Keratinocyte (primary cell): ENCODE data around the gene TAOK1. TPM values are rescaled to one million over a fixed set of nuclear protein-coding genes. Genes with fewer than 3 reads are reported as not detected.

Experiments
- DNase-seq: peaks from one replicate; pipeline ENCODE4 v3.0.0-alpha.2; 2011; ENCODE audit warnings: low read depth, missing footprints, low spot score
- FAIRE-seq: peaks from 2 replicates; lab custom pipeline; 2011; peaks lifted over from hg19 to GRCh38; lab: Jason Lieb, UNC
- H2AFZ ChIP-seq: 2 replicates; pipeline ENCODE4 v1.6.0; 2012; ENCODE audit warnings: low read length, control low read depth, inconsistent platforms; ENCODE audit not compliant: control insufficient read depth
- H3K27ac ChIP-seq: 2 replicates; pipeline ENCODE4 v1.5.1; 2011; ENCODE audit warnings: low read length; ENCODE audit not compliant: control insufficient read depth, insufficient read depth
- H3K27me3 ChIP-seq: 3 replicates; pipeline ENCODE4 v1.6.0; 2011; ENCODE audit warnings: low read length; ENCODE audit not compliant: control insufficient read depth, insufficient read depth; ENCODE audit errors: extremely low read depth
- H3K36me3 ChIP-seq, 2 experiments: 2 replicates in 1 of 2; 3 replicates in 1 of 2; pipeline ENCODE4 v1.5.1; 2011; ENCODE audit warnings: low read length in 2 of 2, mild to moderate bottlenecking in 1 of 2; ENCODE audit not compliant: control insufficient read depth in 2 of 2, insufficient read depth in 2 of 2; ENCODE audit errors: extremely low read depth in 1 of 2
- H3K4me1 ChIP-seq: 3 replicates; pipeline ENCODE4 v1.5.1; 2011; ENCODE audit warnings: low read length; ENCODE audit not compliant: control insufficient read depth, insufficient read depth; ENCODE audit errors: extremely low read depth
- H3K4me2 ChIP-seq: 3 replicates; pipeline ENCODE4 v1.6.0; 2011; ENCODE audit warnings: low read depth, low read length; ENCODE audit not compliant: control insufficient read depth, insufficient read depth; ENCODE audit errors: extremely low read depth
- H3K4me3 ChIP-seq, 3 experiments: fragments of 200-600 bp in 1 of 3; sonication (generic) in 1 of 3; 2 replicates in 2 of 3; 3 replicates in 1 of 3; pipeline ENCODE4 v1.5.1; 2011 to 2016; ENCODE audit warnings: low read length in 3 of 3, mild to moderate bottlenecking in 3 of 3, control low read depth in 2 of 3, inconsistent platforms in 1 of 3, low read depth in 1 of 3, mixed read lengths in 1 of 3, mixed run types in 1 of 3, moderate library complexity in 1 of 3; ENCODE audit not compliant: control insufficient read depth in 2 of 3, insufficient read depth in 2 of 3; ENCODE audit errors: extremely low read depth in 1 of 3
- H3K79me2 ChIP-seq: 2 replicates; pipeline ENCODE4 v1.6.0; 2012; ENCODE audit warnings: low read length; ENCODE audit not compliant: control insufficient read depth, insufficient read depth
- H3K9ac ChIP-seq: 3 replicates; pipeline ENCODE4 v1.6.0; 2011; ENCODE audit warnings: low read length; ENCODE audit not compliant: control insufficient read depth, insufficient read depth; ENCODE audit errors: extremely low read depth
- H3K9me1 ChIP-seq: 3 replicates; pipeline ENCODE4 v1.6.0; 2011; ENCODE audit warnings: low read length; ENCODE audit not compliant: control insufficient read depth, insufficient read depth; ENCODE audit errors: extremely low read depth
- H3K9me3 ChIP-seq: 2 replicates; pipeline ENCODE4 v1.5.1; 2012; ENCODE audit warnings: low read depth, low read length; ENCODE audit not compliant: control insufficient read depth
- H4K20me1 ChIP-seq: 3 replicates; pipeline ENCODE4 v1.6.0; 2011; ENCODE audit warnings: low read length; ENCODE audit not compliant: control insufficient read depth, insufficient read depth; ENCODE audit errors: extremely low read depth
- CTCF ChIP-seq, 3 experiments: IDR thresholded peaks in 1 of 3; conservative IDR thresholded peaks in 1 of 3; optimal IDR thresholded peaks in 1 of 3; 2 replicates in 2 of 3; 3 replicates in 1 of 3; pipeline versions ENCODE3 to v1.5.1; 2011; ENCODE audit warnings: low read length in 3 of 3, mild to moderate bottlenecking in 3 of 3, moderate library complexity in 2 of 3, control low read depth in 1 of 3, inconsistent platforms in 1 of 3; ENCODE audit not compliant: insufficient read depth in 2 of 3; ENCODE audit errors: extremely low read depth in 1 of 3
- EZH2 ChIP-seq: IDR thresholded peaks from one replicate; pipeline ENCODE4 v1.6.1; 2012; ENCODE audit warnings: inconsistent platforms, mild to moderate bottlenecking, low read length, moderate library complexity
- dilution Hi-C: fragments of 300-500 bp; cut with MboI; formaldehyde crosslinking; loops from one replicate; pipeline ENCODE4 v1.7.0; 2020; ENCODE audit warnings: low sequenced_read_pairs; ENCODE audit not compliant: extremely low pct_ligation_motif_present
- polyA plus RNA-seq, 5 experiments: library from polyadenylated mRNA; depleted of rRNA in 3 of 5; stranded (reverse) in 3 of 5; stranded (forward) in 1 of 5; unstranded in 1 of 5; fragments of >200 nt; gene quantifications; 1 replicate in 1 of 5; 2 replicates in 3 of 5; 3 replicates in 1 of 5; pipeline versions ENCODE4 v1.2.1 to v1.2.3, GENCODE V29; 2011 to 2012; ENCODE audit warnings: missing spikeins in 2 of 5, low read depth in 1 of 5, low replicate concordance in 1 of 5

The TAOK1 gene
- polyA plus RNA-seq, 1 donor (not counting 4 experiments of a cell fraction or from before 2014, with no cell fraction given): 26.7 TPM

- no peak overlapping the region for H3K27ac ChIP-seq
Observed at GRCh38 chr17:29561554-29562517, 171.7 kb downstream of the TAOK1 start.

GRCh38 chr17:29562615-29563014 is 172.5 kb downstream of the TAOK1 start:
- FAIRE-seq (no peak), DNase-seq (no peak)
- Histone ChIP-seq H3K9ac (no peak overlapping the region), H3K27ac (no peak overlapping the region), H3K36me3 (peaks cover 0 to 4% of the 10 kb centered on the region in 2 experiments), H3K9me1 (no peaks in the 10 kb centered on the region), H3K27me3 (no peaks in the 10 kb centered on the region), H2AFZ (no peak overlapping the region), H3K4me3 (no peak overlapping the region), H3K4me2 (no peak overlapping the region), H3K9me3 (no peaks in the 10 kb centered on the region), H4K20me1 (no peaks in the 10 kb centered on the region), H3K4me1 (peaks cover 10% of the 10 kb centered on the region), H3K79me2 (no peaks in the 10 kb centered on the region)
- TF ChIP-seq EZH2: no peak
- TF ChIP-seq CTCF (optimal IDR thresholded peaks at IDR 0.05 in 1 of 3, IDR thresholded peaks at IDR 0.05 in 1 of 3, conservative IDR thresholded peaks at IDR 0.05 in 1 of 3; ENCODE audit: extremely low read depth in 1 of 3, insufficient read depth in 2 of 3, low read length in 3 of 3): no peak
- dilution Hi-C loops: no loop called here

More at GRCh38 chr17:29561554-29562517, 171.7 kb downstream of the TAOK1 start:
- Histone ChIP-seq H3K27me3 (no peaks in the 10 kb centered on the region), H3K4me2 (no peak overlapping the region), H3K9me3 (no peaks in the 10 kb centered on the region), H3K36me3 (peaks cover 0 to 4% of the 10 kb centered on the region in 2 experiments), H3K4me1 (peaks cover 10% of the 10 kb centered on the region), H3K9me1 (no peaks in the 10 kb centered on the region), H4K20me1 (no peaks in the 10 kb centered on the region), H3K4me3 (no peak overlapping the region), H3K9ac (no peak overlapping the region), H3K79me2 (no peaks in the 10 kb centered on the region), H2AFZ (no peak overlapping the region)
- no peak for DNase-seq
- TF ChIP-seq CTCF (optimal IDR thresholded peaks at IDR 0.05 in 1 of 3, IDR thresholded peaks at IDR 0.05 in 1 of 3, conservative IDR thresholded peaks at IDR 0.05 in 1 of 3; ENCODE audit: extremely low read depth in 1 of 3, insufficient read depth in 2 of 3, low read length in 3 of 3) (no peak), EZH2 (no peak)
- FAIRE-seq: no peak
- dilution Hi-C loops: no loop called here
